ENCODE results near the gene OCLN. TPM values are rescaled to one million over a fixed set of nuclear protein-coding genes. Genes with fewer than 3 reads are reported as not detected.
"Not testable (repeated sequence)": the region's sequence is repeated elsewhere in the genome, so short reads cannot be mapped to it uniquely, and the experiment has no call there.

OCLN gene
- total RNA-seq, 4 donors from 2014 or later = 74.9 to 112 (median 92.4) TPM

DNA sequence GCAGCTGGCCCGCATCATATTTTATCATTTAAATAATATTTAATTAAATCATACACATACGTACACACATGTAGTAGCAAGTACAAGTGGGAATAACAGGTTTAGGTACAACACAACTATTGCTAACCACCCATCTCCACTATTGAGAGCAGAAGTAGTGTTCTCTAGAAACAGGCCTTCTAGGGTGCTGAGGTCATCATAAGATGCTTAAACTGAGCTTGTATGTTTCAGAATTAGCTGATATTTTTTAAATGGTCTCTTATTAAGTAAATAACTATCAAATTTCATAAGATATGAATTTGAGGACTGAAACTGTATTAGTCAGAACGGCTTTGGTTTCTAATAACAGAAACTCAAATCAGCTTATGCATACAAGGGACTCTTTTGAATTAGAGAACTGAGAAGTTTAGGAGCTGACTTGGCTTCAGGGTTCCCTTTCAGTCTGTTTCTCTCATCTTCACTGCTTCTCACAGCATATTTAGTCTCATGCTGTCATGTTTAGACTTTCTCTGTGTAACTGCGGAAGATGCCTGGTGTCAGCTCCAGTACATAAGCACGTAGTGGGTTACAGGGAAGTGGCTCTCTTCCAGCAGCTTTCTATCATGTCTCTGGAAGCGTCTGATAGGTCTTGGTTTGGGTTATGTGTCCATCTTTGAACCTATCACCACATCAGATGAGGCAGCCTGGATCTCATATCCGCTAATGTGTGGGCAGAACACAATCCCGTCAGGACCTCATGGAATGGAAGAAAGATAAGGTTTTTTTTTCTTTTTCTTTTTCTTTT lies 25.0 kb upstream of the OCLN start:
- intact Hi-C loops (cut with DNase I; ENCODE audit: low total_unique reads) = no loop called here
- no peak for TF ChIP-seq EP300 (IDR thresholded peaks at IDR 0.05; ENCODE audit: low read depth)
- TF ChIP-seq, protein P1, sequence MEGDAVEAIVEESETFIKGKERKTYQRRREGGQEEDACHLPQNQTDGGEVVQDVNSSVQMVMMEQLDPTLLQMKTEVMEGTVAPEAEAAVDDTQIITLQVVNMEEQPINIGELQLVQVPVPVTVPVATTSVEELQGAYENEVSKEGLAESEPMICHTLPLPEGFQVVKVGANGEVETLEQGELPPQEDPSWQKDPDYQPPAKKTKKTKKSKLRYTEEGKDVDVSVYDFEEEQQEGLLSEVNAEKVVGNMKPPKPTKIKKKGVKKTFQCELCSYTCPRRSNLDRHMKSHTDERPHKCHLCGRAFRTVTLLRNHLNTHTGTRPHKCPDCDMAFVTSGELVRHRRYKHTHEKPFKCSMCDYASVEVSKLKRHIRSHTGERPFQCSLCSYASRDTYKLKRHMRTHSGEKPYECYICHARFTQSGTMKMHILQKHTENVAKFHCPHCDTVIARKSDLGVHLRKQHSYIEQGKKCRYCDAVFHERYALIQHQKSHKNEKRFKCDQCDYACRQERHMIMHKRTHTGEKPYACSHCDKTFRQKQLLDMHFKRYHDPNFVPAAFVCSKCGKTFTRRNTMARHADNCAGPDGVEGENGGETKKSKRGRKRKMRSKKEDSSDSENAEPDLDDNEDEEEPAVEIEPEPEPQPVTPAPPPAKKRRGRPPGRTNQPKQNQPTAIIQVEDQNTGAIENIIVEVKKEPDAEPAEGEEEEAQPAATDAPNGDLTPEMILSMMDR (IDR thresholded peaks at IDR 0.05) = no peak
- no peak for TF ChIP-seq POLR2AphosphoS5 (IDR thresholded peaks at IDR 0.05)
- TF ChIP-seq POLR2A (IDR thresholded peaks at IDR 0.05) = no peak
- no peaks in the 10 kb centered on the region for H3K36me3 ChIP-seq

DNA sequence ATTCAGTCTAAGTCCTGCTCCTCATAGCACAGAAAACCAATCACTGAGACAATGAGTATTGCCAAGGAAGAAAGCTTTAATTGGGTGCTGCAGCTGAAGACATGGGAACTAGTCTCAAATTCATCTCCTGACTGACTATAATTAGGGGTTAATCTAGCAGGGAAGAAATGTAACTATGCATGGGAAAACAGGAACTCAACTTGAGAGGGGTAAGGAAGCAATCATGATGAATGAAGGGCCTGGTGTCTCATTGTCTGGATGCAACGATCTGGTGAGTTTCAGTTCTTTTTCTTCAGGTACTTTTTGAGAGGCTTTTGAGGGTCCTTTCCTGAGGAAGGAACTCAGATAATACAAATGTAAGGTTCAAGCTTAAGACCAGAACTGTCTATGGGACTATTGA lies 24.0 kb upstream of the OCLN start:
- no peak for DNase-seq
- intact Hi-C loops (cut with DNase I; ENCODE audit: low total_unique reads) (no loop called here), in situ Hi-C loops (cut with MboI; ENCODE audit: low pct_ligation_motif_present in 1 of 4, low pct_unique_long_range_greater_than_20kb in 1 of 4, low sequenced_read_pairs in 3 of 4) (no loop called here)
- TF ChIP-seq, protein P1 (IDR thresholded peaks at IDR 0.05) = no peak
- TF ChIP-seq POLR2AphosphoS5 (IDR thresholded peaks at IDR 0.05) (no peak), POLR2A (IDR thresholded peaks at IDR 0.05) (no peak), EP300 (IDR thresholded peaks at IDR 0.05; ENCODE audit: low read depth) (no peak)
- H3K27me3 ChIP-seq = no peaks in the 10 kb centered on the region
- no peak overlapping the region for H3K4me3 ChIP-seq
- H3K9me3 ChIP-seq = no peaks in the 10 kb centered on the region
- WGBS, 2 donors (ENCODE audit: low coverage in 1 of 2) = 55 to 65% methylated on average over 1 of the region's 1 CpG
- no peak overlapping the region for H3K27ac ChIP-seq
- no peaks in the 10 kb centered on the region for H3K36me3 ChIP-seq
- H3K4me1 ChIP-seq = no peaks in the 10 kb centered on the region

More for the DNA sequence above, 25.0 kb upstream of the OCLN start:
- in situ Hi-C loops (cut with MboI; ENCODE audit: low pct_ligation_motif_present in 1 of 4, low pct_unique_long_range_greater_than_20kb in 1 of 4, low sequenced_read_pairs in 3 of 4) = no loop called here
- 76 to 79% methylated on average over 3 to 8 of the region's 8 CpGs for WGBS, 2 donors (ENCODE audit: low coverage in 1 of 2)
- H3K27ac ChIP-seq = no peak overlapping the region
- H3K9me3 ChIP-seq = no peaks in the 10 kb centered on the region
- no peak for DNase-seq
- no peak overlapping the region for H3K4me3 ChIP-seq
- no peaks in the 10 kb centered on the region for H3K27me3 ChIP-seq
- H3K4me1 ChIP-seq = no peaks in the 10 kb centered on the region

DNA sequence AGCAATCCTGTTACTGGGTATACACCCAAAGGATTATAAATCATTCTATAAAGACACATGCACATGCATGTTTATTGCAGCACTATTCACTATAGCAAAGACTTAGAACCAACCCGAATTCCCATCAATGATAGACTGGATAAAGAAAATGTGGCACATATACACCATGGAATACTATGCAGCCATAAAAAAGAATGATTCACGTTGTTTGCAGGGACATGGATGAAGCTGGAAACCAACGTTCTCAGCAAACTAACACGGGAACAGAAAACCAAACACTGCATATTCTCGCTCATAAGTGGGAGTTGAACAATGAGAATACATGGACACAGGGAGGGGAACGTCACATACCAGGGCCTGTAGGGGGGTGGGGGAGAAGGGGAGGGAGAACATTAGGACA lies 21.1 kb upstream of the OCLN start:
- 87 to 88% methylated on average over 4 to 6 of the region's 6 CpGs for WGBS, 2 donors (ENCODE audit: low coverage in 1 of 2)
- H3K4me3 ChIP-seq; H3K4me1 ChIP-seq; H3K36me3 ChIP-seq; intact Hi-C loops (cut with DNase I; ENCODE audit: low total_unique reads); H3K27ac ChIP-seq; H3K9me3 ChIP-seq; DNase-seq; H3K27me3 ChIP-seq; in situ Hi-C loops (cut with MboI; ENCODE audit: low pct_ligation_motif_present in 1 of 4, low pct_unique_long_range_greater_than_20kb in 1 of 4, low sequenced_read_pairs in 3 of 4): not testable (repeated sequence)

DNA sequence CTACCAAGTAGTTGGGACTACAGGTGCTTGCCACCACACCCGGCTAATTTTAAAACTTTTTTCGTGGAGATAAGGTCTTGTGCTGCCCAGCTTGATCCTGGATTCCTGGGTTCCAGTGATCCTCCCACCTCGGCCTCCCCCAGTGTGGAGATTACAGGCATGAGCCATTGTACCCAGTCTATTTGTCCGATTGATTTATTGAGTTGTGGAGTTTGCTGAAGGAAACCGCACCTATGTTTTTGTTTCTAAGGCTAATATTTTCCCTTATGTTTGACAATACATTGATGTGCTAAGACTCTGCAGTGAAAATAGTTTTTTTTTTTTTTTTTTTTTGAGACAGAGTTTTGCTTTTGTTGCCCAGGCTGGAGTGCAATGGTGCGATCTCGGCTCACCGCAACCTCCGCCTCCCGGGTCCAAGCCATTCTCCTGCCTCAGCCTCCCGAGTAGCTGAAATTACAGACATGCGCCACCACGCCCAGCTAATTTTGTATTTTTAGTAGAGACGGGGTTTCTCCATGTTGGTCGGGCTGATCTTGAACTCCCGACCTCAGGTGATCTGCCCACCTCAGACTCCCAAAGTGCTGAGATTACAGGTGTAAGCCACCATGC lies 20.0 kb upstream of the OCLN start:
- H3K4me1 ChIP-seq; H3K4me3 ChIP-seq; DNase-seq; intact Hi-C loops (cut with DNase I; ENCODE audit: low total_unique reads); H3K27me3 ChIP-seq; in situ Hi-C loops (cut with MboI; ENCODE audit: low pct_ligation_motif_present in 1 of 4, low pct_unique_long_range_greater_than_20kb in 1 of 4, low sequenced_read_pairs in 3 of 4); H3K9me3 ChIP-seq; H3K36me3 ChIP-seq; H3K27ac ChIP-seq: not testable (repeated sequence)
- 88 to 90% methylated on average over 12 to 16 of the region's 16 CpGs for WGBS, 2 donors (ENCODE audit: low coverage in 1 of 2)

DNA sequence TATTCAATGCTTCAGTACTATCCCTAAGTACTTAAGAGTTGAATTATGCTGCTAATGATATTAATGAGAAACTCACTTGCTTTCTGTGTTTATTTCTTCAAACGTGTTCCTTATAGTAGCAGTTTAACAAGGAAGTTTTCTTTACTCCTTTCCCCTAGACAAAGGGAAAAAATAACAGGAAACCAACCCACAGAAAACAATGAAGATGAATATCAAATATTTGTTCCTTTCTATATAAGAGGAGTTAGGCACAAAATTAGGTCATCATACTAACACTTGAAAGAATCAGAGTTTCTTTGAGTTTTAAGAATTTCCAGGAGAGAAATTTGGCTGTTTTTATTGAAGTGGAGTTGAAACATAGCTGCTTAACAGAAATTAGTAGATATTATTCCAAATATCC lies 15.4 kb upstream of the OCLN start:
- Histone ChIP-seq H3K4me1 (no peaks in the 10 kb centered on the region), H3K36me3 (no peaks in the 10 kb centered on the region), H3K4me3 (no peak overlapping the region), H3K9me3 (no peaks in the 10 kb centered on the region), H3K27ac (no peak overlapping the region), H3K27me3 (no peaks in the 10 kb centered on the region)
- WGBS, 2 donors (ENCODE audit: low coverage in 1 of 2) = 12 to 13% methylated on average over 1 of the region's 1 CpG
- in situ Hi-C loops (cut with MboI; ENCODE audit: low pct_ligation_motif_present in 1 of 4, low pct_unique_long_range_greater_than_20kb in 1 of 4, low sequenced_read_pairs in 3 of 4) (no loop called here), intact Hi-C loops (cut with DNase I; ENCODE audit: low total_unique reads) (no loop called here)
- DNase-seq = no peak
- TF ChIP-seq, protein P1 (IDR thresholded peaks at IDR 0.05) = no peak
- no peak for TF ChIP-seq POLR2A (IDR thresholded peaks at IDR 0.05)
- TF ChIP-seq POLR2AphosphoS5 (IDR thresholded peaks at IDR 0.05) = no peak
- no peak for TF ChIP-seq EP300 (IDR thresholded peaks at IDR 0.05; ENCODE audit: low read depth)

DNA sequence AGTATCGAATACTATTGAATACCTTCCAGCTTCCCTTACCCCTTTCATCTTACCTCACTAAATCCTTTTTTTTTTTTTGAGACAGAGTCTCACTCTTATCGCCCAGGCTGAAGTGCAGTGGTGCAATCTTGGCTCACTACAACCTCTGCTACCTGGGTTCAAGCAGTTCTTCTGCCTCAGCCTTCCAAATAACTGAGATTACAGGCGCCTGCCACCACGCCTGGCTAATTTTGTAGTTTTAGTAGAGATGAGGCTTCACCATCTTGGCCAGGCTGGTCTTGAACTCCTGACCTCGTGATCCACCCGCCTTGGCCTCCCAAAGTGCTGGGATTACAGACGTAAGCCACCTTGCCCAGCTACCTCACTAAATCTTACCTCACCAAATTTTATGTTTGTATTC lies 14.3 kb upstream of the OCLN start:
- H3K4me3 ChIP-seq; H3K36me3 ChIP-seq; in situ Hi-C loops (cut with MboI; ENCODE audit: low pct_ligation_motif_present in 1 of 4, low pct_unique_long_range_greater_than_20kb in 1 of 4, low sequenced_read_pairs in 3 of 4); H3K27me3 ChIP-seq; intact Hi-C loops (cut with DNase I; ENCODE audit: low total_unique reads); DNase-seq; H3K9me3 ChIP-seq; H3K4me1 ChIP-seq; H3K27ac ChIP-seq: not testable (repeated sequence)
- WGBS, 2 donors (ENCODE audit: low coverage in 1 of 2) = 84 to 86% methylated on average over 5 to 7 of the region's 7 CpGs
